HL-60 (cell line): ENCODE measurements around the gene ATP6V1G1.

Experiments used
- DNase-seq, 2 experiments: peaks; one replicate each; pipeline ENCODE4 v3.0.0-alpha.2; 2010 to 2020; ENCODE audit warnings: low read depth in 1 of 2, low spot score in 1 of 2
- H3K27ac ChIP-seq: fragments of 250-450 bp; sonication (Bioruptor Pico); replicated peaks from 2 replicates; pipeline ENCODE4 v1.5.1; 2020; ENCODE audit warnings: mild to moderate bottlenecking, moderate library complexity
- H3K27me3 ChIP-seq: fragments of 250-450 bp; sonication (Bioruptor Pico); 2 replicates; pipeline ENCODE4 v1.5.1; 2021; ENCODE audit warnings: mild to moderate bottlenecking, moderate library complexity; ENCODE audit not compliant: insufficient read depth, poor library complexity, severe bottlenecking
- H3K4me3 ChIP-seq: replicated peaks from 2 replicates; pipeline ENCODE4 v1.5.1; 2011; ENCODE audit warnings: mild to moderate bottlenecking, control low read depth, low read length; ENCODE audit not compliant: insufficient read depth
- GABPA ChIP-seq: IDR thresholded peaks from 2 replicates; pipeline ENCODE4 v1.6.1; 2012; ENCODE audit warnings: low read depth
- POLR2AphosphoS5 ChIP-seq: IDR thresholded peaks from 2 replicates; pipeline ENCODE4 v1.6.1; 2012; ENCODE audit warnings: low read depth
- SPI1 ChIP-seq: IDR thresholded peaks from 2 replicates; pipeline ENCODE4 v1.6.1; 2012; ENCODE audit warnings: low read depth, mild to moderate bottlenecking, borderline replicate concordance
- TF ChIP-seq, protein P1 (sequence below): IDR thresholded peaks from 2 replicates; pipeline ENCODE4 v1.6.1; 2012; ENCODE audit warnings: low read depth; ENCODE audit not compliant: insufficient replicate concordance
- TF ChIP-seq, protein P2 (sequence below): IDR thresholded peaks from one replicate; pipeline ENCODE4 v1.5.1; 2011; ENCODE audit warnings: low read length, control low read depth, inconsistent platforms; ENCODE audit not compliant: insufficient read depth

ATP6V1G1 gene

DNA sequence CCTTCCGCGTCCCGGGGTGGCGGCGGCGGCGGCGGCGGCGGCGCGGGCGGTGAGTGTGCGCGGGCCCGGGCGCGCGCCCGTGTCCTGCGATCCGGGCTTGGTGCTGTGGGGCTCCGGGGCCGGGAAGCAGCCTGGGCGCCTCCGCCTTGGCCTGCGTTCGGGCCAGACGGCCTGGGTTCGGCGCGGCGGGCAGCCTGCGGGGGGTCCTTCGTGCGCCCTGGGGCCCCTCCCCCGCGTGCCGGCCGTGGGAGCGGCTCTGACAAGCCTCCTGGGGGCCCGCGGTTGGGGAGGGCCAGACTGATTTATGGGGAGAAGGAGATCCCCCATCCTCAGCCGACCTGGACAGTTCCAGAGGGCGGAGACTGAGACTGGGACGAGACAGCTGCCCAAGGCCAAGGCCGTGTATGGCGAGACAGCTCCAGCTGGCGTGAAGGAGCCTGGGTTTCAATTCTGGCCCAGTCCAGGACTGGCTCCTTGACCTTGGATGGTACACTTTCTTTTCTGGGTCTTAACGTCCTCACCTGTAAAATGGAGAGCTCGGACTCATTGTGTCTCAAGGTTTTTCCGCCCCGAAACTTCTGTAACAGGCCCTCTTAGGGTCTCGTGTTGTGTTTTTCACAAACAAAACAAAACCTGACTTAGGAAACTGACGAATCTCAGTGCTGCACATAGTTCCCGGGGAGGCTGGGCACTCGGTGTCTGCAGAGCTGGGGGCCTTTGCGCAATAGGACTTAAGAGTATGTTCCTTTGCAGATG is 24.1 kb downstream of the ATP6V1G1 start:
- TF ChIP-seq SPI1 (no peak), GABPA (no peak), POLR2AphosphoS5 (no peak)
- TF ChIP-seq, protein P1, sequence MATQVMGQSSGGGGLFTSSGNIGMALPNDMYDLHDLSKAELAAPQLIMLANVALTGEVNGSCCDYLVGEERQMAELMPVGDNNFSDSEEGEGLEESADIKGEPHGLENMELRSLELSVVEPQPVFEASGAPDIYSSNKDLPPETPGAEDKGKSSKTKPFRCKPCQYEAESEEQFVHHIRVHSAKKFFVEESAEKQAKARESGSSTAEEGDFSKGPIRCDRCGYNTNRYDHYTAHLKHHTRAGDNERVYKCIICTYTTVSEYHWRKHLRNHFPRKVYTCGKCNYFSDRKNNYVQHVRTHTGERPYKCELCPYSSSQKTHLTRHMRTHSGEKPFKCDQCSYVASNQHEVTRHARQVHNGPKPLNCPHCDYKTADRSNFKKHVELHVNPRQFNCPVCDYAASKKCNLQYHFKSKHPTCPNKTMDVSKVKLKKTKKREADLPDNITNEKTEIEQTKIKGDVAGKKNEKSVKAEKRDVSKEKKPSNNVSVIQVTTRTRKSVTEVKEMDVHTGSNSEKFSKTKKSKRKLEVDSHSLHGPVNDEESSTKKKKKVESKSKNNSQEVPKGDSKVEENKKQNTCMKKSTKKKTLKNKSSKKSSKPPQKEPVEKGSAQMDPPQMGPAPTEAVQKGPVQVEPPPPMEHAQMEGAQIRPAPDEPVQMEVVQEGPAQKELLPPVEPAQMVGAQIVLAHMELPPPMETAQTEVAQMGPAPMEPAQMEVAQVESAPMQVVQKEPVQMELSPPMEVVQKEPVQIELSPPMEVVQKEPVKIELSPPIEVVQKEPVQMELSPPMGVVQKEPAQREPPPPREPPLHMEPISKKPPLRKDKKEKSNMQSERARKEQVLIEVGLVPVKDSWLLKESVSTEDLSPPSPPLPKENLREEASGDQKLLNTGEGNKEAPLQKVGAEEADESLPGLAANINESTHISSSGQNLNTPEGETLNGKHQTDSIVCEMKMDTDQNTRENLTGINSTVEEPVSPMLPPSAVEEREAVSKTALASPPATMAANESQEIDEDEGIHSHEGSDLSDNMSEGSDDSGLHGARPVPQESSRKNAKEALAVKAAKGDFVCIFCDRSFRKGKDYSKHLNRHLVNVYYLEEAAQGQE, result no peak
- TF ChIP-seq, protein P2, sequence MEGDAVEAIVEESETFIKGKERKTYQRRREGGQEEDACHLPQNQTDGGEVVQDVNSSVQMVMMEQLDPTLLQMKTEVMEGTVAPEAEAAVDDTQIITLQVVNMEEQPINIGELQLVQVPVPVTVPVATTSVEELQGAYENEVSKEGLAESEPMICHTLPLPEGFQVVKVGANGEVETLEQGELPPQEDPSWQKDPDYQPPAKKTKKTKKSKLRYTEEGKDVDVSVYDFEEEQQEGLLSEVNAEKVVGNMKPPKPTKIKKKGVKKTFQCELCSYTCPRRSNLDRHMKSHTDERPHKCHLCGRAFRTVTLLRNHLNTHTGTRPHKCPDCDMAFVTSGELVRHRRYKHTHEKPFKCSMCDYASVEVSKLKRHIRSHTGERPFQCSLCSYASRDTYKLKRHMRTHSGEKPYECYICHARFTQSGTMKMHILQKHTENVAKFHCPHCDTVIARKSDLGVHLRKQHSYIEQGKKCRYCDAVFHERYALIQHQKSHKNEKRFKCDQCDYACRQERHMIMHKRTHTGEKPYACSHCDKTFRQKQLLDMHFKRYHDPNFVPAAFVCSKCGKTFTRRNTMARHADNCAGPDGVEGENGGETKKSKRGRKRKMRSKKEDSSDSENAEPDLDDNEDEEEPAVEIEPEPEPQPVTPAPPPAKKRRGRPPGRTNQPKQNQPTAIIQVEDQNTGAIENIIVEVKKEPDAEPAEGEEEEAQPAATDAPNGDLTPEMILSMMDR, result no peak
- Histone ChIP-seq H3K27me3 (no peaks in the 10 kb centered on the region), H3K4me3 (peak overlapping the region; percentile 58), H3K27ac (peak overlapping the region; percentile 49)
- peak; percentile 80 to 85 for DNase-seq

DNA sequence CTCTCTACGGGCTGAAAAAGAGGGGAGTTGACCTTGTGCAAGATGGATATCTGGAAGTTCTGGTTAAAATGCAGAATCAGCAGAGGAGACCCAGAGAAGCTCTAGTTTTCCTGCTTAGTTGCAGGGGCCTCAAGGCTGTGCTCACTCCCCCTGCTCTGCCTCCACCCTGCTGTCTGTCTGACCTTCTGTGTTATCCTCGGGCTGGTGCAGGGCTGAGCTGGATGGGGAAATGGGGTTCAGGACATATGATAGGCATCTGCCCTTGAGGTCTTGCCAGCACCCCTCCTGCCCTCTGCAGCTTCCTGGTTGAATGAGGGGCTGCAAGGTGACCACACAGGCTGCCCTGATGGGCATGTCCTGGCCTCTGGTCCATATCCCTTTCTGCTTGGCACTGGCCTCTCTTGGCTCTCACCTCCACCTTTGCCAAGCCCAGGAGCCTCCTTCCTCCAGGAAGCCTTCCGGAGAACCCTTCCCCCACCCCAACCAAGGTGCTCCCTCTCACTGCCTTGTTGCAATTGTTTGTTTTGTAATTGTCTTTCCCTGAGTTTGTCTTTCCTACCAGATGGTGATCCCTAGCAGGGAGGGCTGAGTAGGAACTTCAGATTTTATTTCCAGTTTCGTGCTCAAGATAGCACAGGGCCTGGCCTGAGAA is 24.8 kb downstream of the ATP6V1G1 start:
- DNase-seq, result no peak
- TF ChIP-seq POLR2AphosphoS5 (no peak), GABPA (no peak), SPI1 (no peak)
- TF ChIP-seq, protein P2, result no peak
- TF ChIP-seq, protein P1, result no peak
- H3K27ac ChIP-seq, result peak overlapping the region; percentile 23
- no peaks in the 10 kb centered on the region for H3K27me3 ChIP-seq
- H3K4me3 ChIP-seq, result peak overlapping the region; percentile 58

DNA sequence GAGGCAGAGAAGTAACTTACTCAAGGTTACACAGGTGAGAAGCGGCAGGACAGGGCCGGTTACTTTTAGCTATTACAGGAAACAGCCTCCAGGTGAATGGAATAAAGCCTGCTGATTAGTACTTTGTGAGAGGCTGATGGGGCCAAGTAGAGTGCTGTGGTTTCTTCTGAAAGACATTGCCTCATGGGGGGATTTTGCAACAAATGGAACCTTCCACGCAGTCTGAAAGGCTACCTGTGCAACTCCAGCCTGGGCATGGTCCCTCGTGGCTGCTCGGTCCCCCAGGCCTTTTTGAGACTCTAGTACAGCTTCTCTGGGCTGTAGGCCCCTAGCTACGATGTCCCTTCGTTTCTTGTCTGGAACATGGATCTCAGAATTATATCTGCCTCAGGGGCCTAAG is 25.5 kb downstream of the ATP6V1G1 start:
- Histone ChIP-seq H3K27me3 (no peaks in the 10 kb centered on the region), H3K4me3 (no peak overlapping the region), H3K27ac (peak overlapping the region; percentile 23)
- TF ChIP-seq GABPA (no peak), POLR2AphosphoS5 (no peak), SPI1 (no peak)
- TF ChIP-seq, protein P2, result no peak
- TF ChIP-seq, protein P1, result no peak
- DNase-seq, result peak in 1 of 2 experiments; percentile 58
